DND-41 (cell line): ENCODE results near the gene PRR19.

Experiments
- ATAC-seq: fragments of 200-7000 bp; cut with Tn5 transposase; 3 replicates; pipeline ENCODE4 v1.9.1; 2021; ENCODE audit warnings: low read depth; ENCODE audit not compliant: insufficient read depth
- DNase-seq: peaks from one replicate; pipeline ENCODE4 v3.0.0-alpha.2; 2020
- H2AFZ ChIP-seq: 2 replicates; pipeline ENCODE4 v1.6.0; 2012; ENCODE audit warnings: low read depth, low read length
- H3K27ac ChIP-seq: 2 replicates; pipeline ENCODE4 v1.5.1; 2012; ENCODE audit warnings: low read length, inconsistent platforms
- H3K27me3 ChIP-seq: fragments of 200-600 bp; sonication (generic); 2 replicates; pipeline ENCODE4 v1.6.0; 2012; ENCODE audit warnings: low read length, mild to moderate bottlenecking, inconsistent platforms; ENCODE audit not compliant: insufficient read depth, poor library complexity
- H3K36me3 ChIP-seq: 2 replicates; pipeline ENCODE4 v1.5.1; 2012; ENCODE audit warnings: low read length, inconsistent platforms; ENCODE audit not compliant: insufficient read depth
- H3K4me1 ChIP-seq: 2 replicates; pipeline ENCODE4 v1.5.1; 2012; ENCODE audit warnings: mild to moderate bottlenecking, low read length; ENCODE audit not compliant: insufficient read depth
- H3K4me2 ChIP-seq: 2 replicates; pipeline ENCODE4 v1.6.0; 2012; ENCODE audit warnings: mild to moderate bottlenecking, moderate library complexity, low read length, inconsistent platforms; ENCODE audit not compliant: insufficient read depth
- H3K4me3 ChIP-seq, 2 experiments: fragments of 200-600 bp in 1 of 2; shearing (Covaris generic) in 1 of 2; 2 replicates each; pipeline ENCODE4 v1.5.1; 2012 to 2016; ENCODE audit warnings: inconsistent platforms in 2 of 2, low read length in 2 of 2, mild to moderate bottlenecking in 2 of 2, low read depth in 1 of 2, moderate library complexity in 1 of 2
- H3K79me2 ChIP-seq: 2 replicates; pipeline ENCODE4 v1.6.0; 2012; ENCODE audit warnings: low read length, inconsistent platforms; ENCODE audit not compliant: insufficient read depth
- H3K9ac ChIP-seq: 2 replicates; pipeline ENCODE4 v1.6.0; 2012; ENCODE audit warnings: low read depth, mild to moderate bottlenecking, inconsistent platforms, low read length, moderate library complexity
- H3K9me3 ChIP-seq: 2 replicates; pipeline ENCODE4 v1.5.1; 2012; ENCODE audit warnings: low read length, moderate library complexity, mild to moderate bottlenecking, inconsistent platforms; ENCODE audit not compliant: insufficient read depth, severe bottlenecking
- H4K20me1 ChIP-seq: 2 replicates; pipeline ENCODE4 v1.6.0; 2012; ENCODE audit warnings: low read length; ENCODE audit not compliant: insufficient read depth
- EZH2 ChIP-seq: IDR thresholded peaks from 3 replicates; pipeline ENCODE4 v1.6.1; 2012; ENCODE audit warnings: borderline replicate concordance, low read depth, mild to moderate bottlenecking, moderate library complexity, low read length, inconsistent platforms; ENCODE audit not compliant: severe bottlenecking
- TF ChIP-seq, protein P1 (sequence below): IDR thresholded peaks from 2 replicates; pipeline ENCODE4 v1.5.1; 2012; ENCODE audit warnings: borderline replicate concordance, low read length, moderate library complexity, mild to moderate bottlenecking; ENCODE audit not compliant: poor library complexity, severe bottlenecking; ENCODE audit errors: extremely low read depth

Gene PRR19

DNA sequence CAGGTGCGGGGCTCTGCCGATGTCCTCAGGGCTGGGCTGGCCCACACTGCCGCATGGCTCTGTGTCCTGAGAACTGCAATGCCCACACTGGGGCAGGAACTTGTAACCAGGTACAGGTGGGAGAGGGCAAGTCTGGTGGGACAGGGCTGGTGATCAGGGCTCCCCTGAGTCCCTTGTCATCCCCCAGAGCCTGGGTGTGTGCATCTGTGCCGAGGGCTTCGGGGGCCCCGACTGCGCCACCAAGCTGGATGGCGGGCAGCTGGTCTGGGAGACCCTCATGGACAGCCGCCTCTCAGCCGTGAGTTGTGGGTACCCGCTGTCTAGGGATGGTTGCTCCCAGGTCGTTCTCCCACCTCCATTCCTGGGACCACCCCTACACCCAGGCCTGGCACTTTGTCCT lies 54.0 kb downstream of the PRR19 start:
- no peaks in the 10 kb centered on the region for H3K4me1 ChIP-seq
- H3K9me3 ChIP-seq, result no peaks in the 10 kb centered on the region
- H3K9ac ChIP-seq, result no peak overlapping the region
- DNase-seq (no peak), ATAC-seq (no peak)
- H4K20me1 ChIP-seq, result no peaks in the 10 kb centered on the region
- H3K4me2 ChIP-seq, result no peak overlapping the region
- H3K27ac ChIP-seq, result no peak overlapping the region
- no peaks in the 10 kb centered on the region for H3K27me3 ChIP-seq
- H3K36me3 ChIP-seq, result peaks cover 50% of the 10 kb centered on the region
- H3K79me2 ChIP-seq, result no peaks in the 10 kb centered on the region
- H2AFZ ChIP-seq, result no peak overlapping the region
- no peak for TF ChIP-seq EZH2
- TF ChIP-seq, protein P1, sequence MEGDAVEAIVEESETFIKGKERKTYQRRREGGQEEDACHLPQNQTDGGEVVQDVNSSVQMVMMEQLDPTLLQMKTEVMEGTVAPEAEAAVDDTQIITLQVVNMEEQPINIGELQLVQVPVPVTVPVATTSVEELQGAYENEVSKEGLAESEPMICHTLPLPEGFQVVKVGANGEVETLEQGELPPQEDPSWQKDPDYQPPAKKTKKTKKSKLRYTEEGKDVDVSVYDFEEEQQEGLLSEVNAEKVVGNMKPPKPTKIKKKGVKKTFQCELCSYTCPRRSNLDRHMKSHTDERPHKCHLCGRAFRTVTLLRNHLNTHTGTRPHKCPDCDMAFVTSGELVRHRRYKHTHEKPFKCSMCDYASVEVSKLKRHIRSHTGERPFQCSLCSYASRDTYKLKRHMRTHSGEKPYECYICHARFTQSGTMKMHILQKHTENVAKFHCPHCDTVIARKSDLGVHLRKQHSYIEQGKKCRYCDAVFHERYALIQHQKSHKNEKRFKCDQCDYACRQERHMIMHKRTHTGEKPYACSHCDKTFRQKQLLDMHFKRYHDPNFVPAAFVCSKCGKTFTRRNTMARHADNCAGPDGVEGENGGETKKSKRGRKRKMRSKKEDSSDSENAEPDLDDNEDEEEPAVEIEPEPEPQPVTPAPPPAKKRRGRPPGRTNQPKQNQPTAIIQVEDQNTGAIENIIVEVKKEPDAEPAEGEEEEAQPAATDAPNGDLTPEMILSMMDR, result no peak
- no peak overlapping the region for H3K4me3 ChIP-seq

DNA sequence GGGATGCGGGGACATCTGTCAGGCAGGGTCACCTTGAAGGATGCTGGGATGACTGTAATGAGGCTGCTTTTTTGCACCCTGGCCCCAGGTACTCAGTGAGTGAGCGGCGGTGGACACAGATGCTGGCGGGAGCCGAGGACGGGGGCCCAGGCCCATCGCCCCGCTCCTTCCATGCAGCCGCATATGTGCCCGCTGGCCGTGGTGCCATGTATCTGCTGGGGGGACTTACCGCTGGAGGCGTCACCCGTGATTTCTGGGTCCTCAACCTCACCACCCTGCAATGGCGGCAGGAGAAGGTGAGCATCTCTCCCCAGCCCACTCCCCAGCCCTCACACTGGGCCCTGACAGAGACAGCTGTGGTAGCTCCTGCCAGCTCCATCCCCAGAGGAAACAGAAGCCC lies 54.8 kb downstream of the PRR19 start:
- H3K27me3 ChIP-seq, result no peaks in the 10 kb centered on the region
- H4K20me1 ChIP-seq, result no peaks in the 10 kb centered on the region
- H3K36me3 ChIP-seq, result peaks cover 45% of the 10 kb centered on the region
- H2AFZ ChIP-seq, result no peak overlapping the region
- DNase-seq, result no peak
- H3K9ac ChIP-seq, result no peak overlapping the region
- H3K27ac ChIP-seq, result no peak overlapping the region
- TF ChIP-seq, protein P1, result no peak
- TF ChIP-seq EZH2, result no peak
- no peak overlapping the region for H3K4me3 ChIP-seq
- H3K79me2 ChIP-seq, result no peaks in the 10 kb centered on the region
- no peak for ATAC-seq
- no peaks in the 10 kb centered on the region for H3K4me1 ChIP-seq
- H3K4me2 ChIP-seq, result no peak overlapping the region
- H3K9me3 ChIP-seq, result no peaks in the 10 kb centered on the region

DNA sequence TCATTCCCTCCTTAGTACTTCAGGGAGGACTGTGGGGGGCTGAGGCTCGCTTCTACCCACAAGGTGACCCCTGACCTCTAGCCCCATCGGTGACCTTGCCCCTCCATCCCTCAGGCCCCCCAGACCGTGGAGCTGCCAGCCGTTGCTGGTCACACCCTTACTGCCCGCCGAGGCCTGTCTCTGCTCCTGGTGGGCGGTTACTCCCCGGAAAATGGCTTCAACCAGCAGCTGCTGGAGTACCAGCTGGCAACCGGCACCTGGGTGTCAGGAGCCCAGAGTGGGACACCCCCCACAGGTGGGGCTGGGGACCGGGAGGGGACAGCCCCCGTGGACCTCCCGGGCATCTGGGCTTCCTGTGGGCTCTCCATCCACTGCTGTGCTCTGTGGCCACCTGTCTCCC lies 55.4 kb downstream of the PRR19 start:
- no peaks in the 10 kb centered on the region for H3K27me3 ChIP-seq
- no peak overlapping the region for H3K27ac ChIP-seq
- H3K4me3 ChIP-seq, result no peak overlapping the region
- no peak for TF ChIP-seq EZH2
- TF ChIP-seq, protein P1, result no peak
- no peak overlapping the region for H3K4me2 ChIP-seq
- H2AFZ ChIP-seq, result no peak overlapping the region
- ATAC-seq (no peak), DNase-seq (no peak)
- H4K20me1 ChIP-seq, result no peaks in the 10 kb centered on the region
- no peak overlapping the region for H3K9ac ChIP-seq
- no peaks in the 10 kb centered on the region for H3K4me1 ChIP-seq
- H3K36me3 ChIP-seq, result peaks cover 43% of the 10 kb centered on the region
- H3K9me3 ChIP-seq, result no peaks in the 10 kb centered on the region
- H3K79me2 ChIP-seq, result no peaks in the 10 kb centered on the region
